LNCAP (cell line): ENCODE measurements around the gene ZBTB22.

ENCODE experiments used
- TF ChIP-seq, protein P1 (sequence below): fragments of 450-650 bp; IDR thresholded peaks from 2 replicates; pipeline ENCODE4 v1.5.1; 2017; ENCODE audit warnings: mild to moderate bottlenecking

ZBTB22 gene

DNA sequence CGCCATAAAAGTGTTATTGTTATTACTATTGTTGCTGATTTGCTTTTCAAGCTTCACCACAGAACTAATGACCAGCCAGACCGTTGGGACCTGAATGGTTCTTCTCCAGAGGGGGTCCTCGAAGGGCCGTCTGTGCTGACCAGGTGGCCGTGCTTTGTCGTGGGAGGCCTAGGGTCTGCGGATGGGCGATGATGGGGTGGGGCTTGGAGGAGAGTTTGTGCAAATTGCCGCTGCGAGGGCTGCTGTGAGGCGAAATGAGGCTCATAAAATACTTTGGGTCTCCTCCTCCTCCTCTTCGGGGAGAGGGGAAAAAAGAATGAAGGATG is 6.0 kb upstream of the ZBTB22 start:
- TF ChIP-seq, protein P1, sequence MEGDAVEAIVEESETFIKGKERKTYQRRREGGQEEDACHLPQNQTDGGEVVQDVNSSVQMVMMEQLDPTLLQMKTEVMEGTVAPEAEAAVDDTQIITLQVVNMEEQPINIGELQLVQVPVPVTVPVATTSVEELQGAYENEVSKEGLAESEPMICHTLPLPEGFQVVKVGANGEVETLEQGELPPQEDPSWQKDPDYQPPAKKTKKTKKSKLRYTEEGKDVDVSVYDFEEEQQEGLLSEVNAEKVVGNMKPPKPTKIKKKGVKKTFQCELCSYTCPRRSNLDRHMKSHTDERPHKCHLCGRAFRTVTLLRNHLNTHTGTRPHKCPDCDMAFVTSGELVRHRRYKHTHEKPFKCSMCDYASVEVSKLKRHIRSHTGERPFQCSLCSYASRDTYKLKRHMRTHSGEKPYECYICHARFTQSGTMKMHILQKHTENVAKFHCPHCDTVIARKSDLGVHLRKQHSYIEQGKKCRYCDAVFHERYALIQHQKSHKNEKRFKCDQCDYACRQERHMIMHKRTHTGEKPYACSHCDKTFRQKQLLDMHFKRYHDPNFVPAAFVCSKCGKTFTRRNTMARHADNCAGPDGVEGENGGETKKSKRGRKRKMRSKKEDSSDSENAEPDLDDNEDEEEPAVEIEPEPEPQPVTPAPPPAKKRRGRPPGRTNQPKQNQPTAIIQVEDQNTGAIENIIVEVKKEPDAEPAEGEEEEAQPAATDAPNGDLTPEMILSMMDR = no peak

DNA sequence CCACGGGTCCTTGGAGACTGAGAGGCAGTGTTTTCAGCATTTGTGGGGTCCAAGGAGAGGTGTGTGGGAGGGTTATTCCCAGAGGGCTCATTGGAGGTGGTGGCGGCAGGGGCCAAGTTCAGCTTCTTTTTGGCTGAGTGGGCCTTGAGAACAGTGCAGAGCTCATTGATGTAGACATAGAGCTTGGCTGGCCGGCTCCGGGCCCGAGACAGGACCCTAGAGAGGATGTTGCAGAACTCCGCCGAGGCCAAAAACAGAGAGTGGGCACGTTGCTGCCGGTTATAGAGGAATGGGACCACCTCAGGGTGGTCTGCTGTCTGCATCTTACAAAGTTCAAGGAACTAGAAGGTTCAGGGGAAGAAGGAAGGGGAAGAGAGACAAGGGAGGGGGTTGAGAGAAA is 3.7 kb upstream of the ZBTB22 start:
- TF ChIP-seq, protein P1 = no peak

DNA sequence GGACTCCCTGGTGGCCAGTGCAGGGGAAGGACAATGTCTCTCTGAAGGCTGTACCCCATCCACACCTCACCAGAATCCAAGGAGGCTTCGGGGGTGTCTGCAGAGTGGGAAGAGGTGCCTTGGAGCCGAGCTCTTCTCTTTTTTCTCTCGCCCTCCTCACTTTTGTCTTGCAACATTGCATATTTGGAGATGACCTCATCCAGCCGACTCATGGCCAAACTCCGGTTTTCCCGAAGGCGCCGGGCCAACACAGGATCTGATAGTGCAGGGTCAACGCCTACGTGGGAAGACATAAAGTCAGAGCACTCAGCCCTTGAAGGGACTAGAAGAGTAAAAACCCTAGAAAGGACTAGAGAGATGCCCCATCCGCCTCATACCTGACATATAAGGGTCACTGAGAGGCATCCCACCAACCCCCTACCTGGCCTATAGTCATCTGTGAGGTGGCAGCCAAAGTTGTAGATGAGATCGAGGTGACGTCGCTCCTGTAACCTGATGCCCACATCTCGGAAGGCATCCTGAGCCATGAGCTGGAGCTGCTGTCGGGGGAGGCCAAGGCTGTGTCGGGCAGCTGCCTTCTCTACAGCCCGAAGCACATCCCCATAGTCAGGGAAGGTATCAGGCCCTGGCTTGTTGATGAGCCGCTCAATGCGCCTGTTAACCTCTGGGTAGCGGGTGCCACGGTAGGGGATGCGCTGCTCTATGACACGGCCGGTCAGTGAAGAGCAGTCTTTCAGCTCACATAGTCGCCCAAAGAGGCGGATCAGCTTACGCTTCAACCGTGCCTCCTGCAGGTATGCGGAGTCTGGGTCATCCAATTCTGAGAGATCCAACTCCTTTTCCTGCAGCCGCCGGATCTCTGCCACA is 3.0 kb upstream of the ZBTB22 start:
- TF ChIP-seq, protein P1 = no peak

DNA sequence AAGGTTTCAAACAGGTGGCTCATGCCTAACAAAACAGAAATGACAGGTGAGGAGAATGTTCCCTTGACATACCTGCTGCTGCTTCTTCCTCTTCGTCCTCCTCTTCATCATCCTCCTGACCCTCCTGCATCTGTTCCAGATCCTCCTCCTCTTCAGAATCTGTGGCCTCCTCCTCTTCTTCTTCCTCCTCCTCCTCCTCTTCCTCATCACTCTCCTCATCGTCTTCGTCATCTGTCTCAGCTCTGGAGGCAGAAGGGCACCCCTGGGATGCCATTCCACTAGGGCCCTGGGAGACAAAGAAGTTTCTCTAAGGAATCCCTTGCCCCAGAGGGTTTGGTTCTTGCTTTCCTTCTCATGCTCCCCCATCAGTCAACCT is 2.4 kb upstream of the ZBTB22 start:
- TF ChIP-seq, protein P1 = no peak

DNA sequence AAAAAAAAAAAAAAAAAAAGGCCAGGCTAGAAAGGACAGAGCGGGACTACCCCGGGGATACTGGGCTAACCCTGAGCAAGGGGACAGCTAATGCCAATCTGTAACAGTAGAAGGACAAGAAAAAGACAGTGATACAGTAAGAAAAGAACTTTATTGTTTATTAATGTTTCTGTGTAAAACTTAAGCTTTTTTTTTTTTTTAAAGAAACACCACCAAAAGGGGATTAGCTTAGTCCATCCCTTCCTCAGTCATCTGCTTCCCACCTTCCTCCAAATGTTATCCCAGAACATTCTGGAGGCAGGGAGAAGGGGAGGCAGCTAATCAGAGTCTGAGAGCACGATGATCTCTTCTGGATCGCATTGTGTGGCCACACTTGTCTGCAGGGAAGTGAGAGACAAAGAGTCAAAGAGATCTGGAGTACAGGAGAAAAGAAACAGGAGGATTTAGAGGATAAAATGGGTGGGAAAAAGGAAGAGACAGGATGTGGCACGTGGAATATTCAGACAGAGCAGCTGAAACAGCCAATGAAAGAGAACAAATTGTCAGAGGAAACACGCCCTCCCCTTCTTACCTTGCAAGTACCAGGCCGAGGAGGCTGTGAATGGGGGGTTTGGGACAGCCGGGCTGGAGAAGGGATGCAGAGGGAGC is 1.0 kb upstream of the ZBTB22 start:
- TF ChIP-seq, protein P1 = no peak

DNA sequence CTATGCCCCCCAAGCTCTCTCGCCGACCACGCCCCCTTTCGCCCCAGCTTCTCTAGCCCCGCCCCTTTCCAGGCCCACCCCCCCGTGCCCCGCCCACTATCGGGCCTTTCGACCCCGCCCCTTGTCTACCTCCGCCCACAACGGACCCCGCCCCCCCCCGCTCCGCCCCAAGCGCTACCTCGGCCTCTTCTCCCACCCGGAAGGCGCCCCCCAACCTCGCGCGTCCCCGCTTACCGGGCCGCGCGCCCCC is 200 bp downstream of the ZBTB22 start:
- TF ChIP-seq, protein P1 = no peak

DNA sequence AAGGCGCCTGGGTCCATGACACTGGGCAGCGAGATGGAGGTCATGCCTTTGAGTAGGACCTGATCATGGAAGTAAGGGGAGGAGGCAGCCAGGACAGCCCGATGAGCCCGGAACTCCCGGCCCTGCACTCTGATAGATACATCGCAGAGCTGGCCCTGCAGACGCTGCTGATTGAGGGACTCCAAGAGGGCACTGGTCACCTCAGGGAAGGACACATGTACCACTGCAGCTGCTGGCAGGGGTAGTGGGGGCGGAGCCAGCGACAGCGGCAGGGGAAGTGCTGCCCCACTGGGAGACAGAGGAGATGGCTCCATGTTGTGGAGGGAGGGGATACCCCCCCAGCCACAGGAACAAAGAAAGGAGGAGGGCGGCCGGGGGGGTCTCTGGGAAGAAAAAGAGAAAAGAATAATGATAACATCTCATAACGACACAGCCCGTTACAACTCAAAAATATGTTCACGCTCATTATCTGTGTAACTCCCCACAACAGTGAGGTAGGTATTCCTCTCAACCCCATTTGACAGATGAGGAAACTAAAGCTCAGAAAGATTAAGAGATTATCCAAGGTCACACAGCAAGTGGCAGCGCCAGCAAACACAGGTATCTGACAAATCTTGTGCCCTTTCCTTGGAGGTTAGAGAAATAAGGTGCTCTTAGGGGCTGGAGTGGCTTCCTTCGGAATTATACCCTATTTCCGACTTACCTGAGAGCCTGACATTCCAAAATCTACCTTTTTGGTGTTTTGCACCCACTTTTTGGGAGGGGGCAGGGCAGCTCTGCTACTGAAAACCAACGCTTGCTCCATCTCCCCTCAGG is 733 bp downstream of the ZBTB22 start:
- TF ChIP-seq, protein P1 = no peak
